Measurements from ENCODE around the gene ARHGAP19. TPM values are rescaled to one million over a fixed set of nuclear protein-coding genes. Genes with fewer than 3 reads are reported as not detected.

Gene ARHGAP19
- total and polyA plus RNA-seq, 4 donors = 1.8 to 12.8 (median 9.2) TPM

GRCh38 chr10:97190450-97190849 lies 102.0 kb downstream of the ARHGAP19 start:
- intact Hi-C loops (cut with DNase I) = no loop called here
- Histone ChIP-seq H3K27ac (ENCODE audit: low read depth in 1 of 2, low read length in 2 of 2) (no peak overlapping the region), H3K4me3 (ENCODE audit: low read length in 2 of 2) (no peak overlapping the region), H3K27me3 (ENCODE audit: control insufficient read depth in 1 of 2, insufficient read depth in 2 of 2, low read length in 1 of 2) (peaks cover 0 to 4% of the 10 kb centered on the region in 2 donors), H3K36me3 (ENCODE audit: control insufficient read depth in 1 of 2, insufficient read depth in 2 of 2, low read length in 1 of 2) (no peaks in the 10 kb centered on the region), H3K9me3 (ENCODE audit: control insufficient read depth, low read length) (no peaks in the 10 kb centered on the region), H3K4me1 (ENCODE audit: control insufficient read depth in 1 of 2, insufficient read depth in 2 of 2, low read length in 2 of 2) (no peaks in the 10 kb centered on the region)
- no peak for DNase-seq
- ATAC-seq (ENCODE audit: low FRiP score) = no peak
- 85 to 95% methylated on average over 2 of the region's 2 CpGs for WGBS, 2 donors

- intact Hi-C loops (cut with DNase I) = no loop called here
- no peak for ATAC-seq (ENCODE audit: low FRiP score)
- Histone ChIP-seq H3K27ac (ENCODE audit: low read depth in 1 of 2, low read length in 2 of 2) (no peak overlapping the region), H3K4me1 (ENCODE audit: control insufficient read depth in 1 of 2, insufficient read depth in 2 of 2, low read length in 2 of 2) (no peaks in the 10 kb centered on the region), H3K4me3 (ENCODE audit: low read length in 2 of 2) (no peak overlapping the region), H3K27me3 (ENCODE audit: control insufficient read depth in 1 of 2, insufficient read depth in 2 of 2, low read length in 1 of 2) (peaks cover 0 to 4% of the 10 kb centered on the region in 2 donors), H3K36me3 (ENCODE audit: control insufficient read depth in 1 of 2, insufficient read depth in 2 of 2, low read length in 1 of 2) (no peaks in the 10 kb centered on the region), H3K9me3 (ENCODE audit: control insufficient read depth, low read length) (no peaks in the 10 kb centered on the region)
- 49 to 57% methylated on average over 11 of the region's 11 CpGs for WGBS, 2 donors
- DNase-seq = no peak
These were observed 104.2 kb downstream of the ARHGAP19 start for GRCh38 chr10:97188261-97188711.

GRCh38 chr10:97186911-97187310 lies 105.5 kb downstream of the ARHGAP19 start:
- no peak overlapping the region for H3K27ac ChIP-seq (ENCODE audit: low read depth in 1 of 2, low read length in 2 of 2)
- ATAC-seq (ENCODE audit: low FRiP score) (no peak), DNase-seq (peak; percentile 21 to 40)
- peaks cover 0 to 4% of the 10 kb centered on the region in 2 donors for H3K27me3 ChIP-seq (ENCODE audit: control insufficient read depth in 1 of 2, insufficient read depth in 2 of 2, low read length in 1 of 2)
- H3K36me3 ChIP-seq (ENCODE audit: control insufficient read depth in 1 of 2, insufficient read depth in 2 of 2, low read length in 1 of 2) = no peaks in the 10 kb centered on the region
- intact Hi-C loops (cut with DNase I) = no loop called here
- 89% methylated on average over 18 of the region's 18 CpGs for WGBS, 2 donors
- H3K4me3 ChIP-seq (ENCODE audit: low read length in 2 of 2) = no peak overlapping the region
- H3K9me3 ChIP-seq (ENCODE audit: control insufficient read depth, low read length) = no peaks in the 10 kb centered on the region
- no peaks in the 10 kb centered on the region for H3K4me1 ChIP-seq (ENCODE audit: control insufficient read depth in 1 of 2, insufficient read depth in 2 of 2, low read length in 2 of 2)

GRCh38 chr10:97185326-97186058 lies 106.9 kb downstream of the ARHGAP19 start, which contains the start of gene SLIT1:
Gene SLIT1 (minus strand): TSS chr10:97185959. CDS start chr10:97185674, 285 bp downstream.
- 1% methylated on average over 46 to 74 of the region's 74 CpGs for WGBS, 2 donors
- H3K9me3 ChIP-seq (ENCODE audit: control insufficient read depth, low read length) = no peaks in the 10 kb centered on the region
- no peaks in the 10 kb centered on the region for H3K4me1 ChIP-seq (ENCODE audit: control insufficient read depth in 1 of 2, insufficient read depth in 2 of 2, low read length in 2 of 2)
- DNase-seq = peak in 1 of 2 donors; percentile 70
- H3K27ac ChIP-seq (ENCODE audit: low read depth in 1 of 2, low read length in 2 of 2) = no peak within 1 kb of the TSS
- peaks cover 0 to 4% of the 10 kb centered on the region in 2 donors for H3K27me3 ChIP-seq (ENCODE audit: control insufficient read depth in 1 of 2, insufficient read depth in 2 of 2, low read length in 1 of 2)
- no peaks in the 10 kb centered on the region for H3K36me3 ChIP-seq (ENCODE audit: control insufficient read depth in 1 of 2, insufficient read depth in 2 of 2, low read length in 1 of 2)
- intact Hi-C loops (cut with DNase I) = no loop called here
- no peak within 1 kb of the TSS for H3K4me3 ChIP-seq (ENCODE audit: low read length in 2 of 2)
- no peak for ATAC-seq (ENCODE audit: low FRiP score)

- Histone ChIP-seq H3K4me1 (ENCODE audit: control insufficient read depth in 1 of 2, insufficient read depth in 2 of 2, low read length in 2 of 2) (no peaks in the 10 kb centered on the region), H3K27me3 (ENCODE audit: control insufficient read depth in 1 of 2, insufficient read depth in 2 of 2, low read length in 1 of 2) (peaks cover 0 to 4% of the 10 kb centered on the region in 2 donors), H3K27ac (ENCODE audit: low read depth in 1 of 2, low read length in 2 of 2) (no peak overlapping the region), H3K9me3 (ENCODE audit: control insufficient read depth, low read length) (no peaks in the 10 kb centered on the region), H3K36me3 (ENCODE audit: control insufficient read depth in 1 of 2, insufficient read depth in 2 of 2, low read length in 1 of 2) (no peaks in the 10 kb centered on the region), H3K4me3 (ENCODE audit: low read length in 2 of 2) (no peak overlapping the region)
- 10 to 12% methylated on average over 17 of the region's 17 CpGs for WGBS, 2 donors
- DNase-seq (peak in 1 of 2 donors; percentile 62), ATAC-seq (ENCODE audit: low FRiP score) (no peak)
- intact Hi-C loops (cut with DNase I) = no loop called here
These were observed 107.5 kb downstream of the ARHGAP19 start for GRCh38 chr10:97184971-97185325.

GRCh38 chr10:97183314-97183713 lies 109.1 kb downstream of the ARHGAP19 start:
- intact Hi-C loops (cut with DNase I) = no loop called here
- WGBS, 2 donors = 92 to 93% methylated on average over 3 of the region's 3 CpGs

GRCh38 chr10:97182288-97182990 lies 110.0 kb downstream of the ARHGAP19 start:
- Histone ChIP-seq H3K4me1 (ENCODE audit: control insufficient read depth in 1 of 2, insufficient read depth in 2 of 2, low read length in 2 of 2) (no peaks in the 10 kb centered on the region), H3K4me3 (ENCODE audit: low read length in 2 of 2) (no peak overlapping the region), H3K27ac (ENCODE audit: low read depth in 1 of 2, low read length in 2 of 2) (no peak overlapping the region), H3K9me3 (ENCODE audit: control insufficient read depth, low read length) (no peaks in the 10 kb centered on the region), H3K36me3 (ENCODE audit: control insufficient read depth in 1 of 2, insufficient read depth in 2 of 2, low read length in 1 of 2) (no peaks in the 10 kb centered on the region), H3K27me3 (ENCODE audit: control insufficient read depth in 1 of 2, insufficient read depth in 2 of 2, low read length in 1 of 2) (no peaks in the 10 kb centered on the region)
- intact Hi-C loops (cut with DNase I) = no loop called here
- ATAC-seq (ENCODE audit: low FRiP score) = no peak
- peak in 1 of 2 donors; percentile 33 for DNase-seq
- 90 to 95% methylated on average over 10 of the region's 10 CpGs for WGBS, 2 donors

More at GRCh38 chr10:97183314-97183713, 109.1 kb downstream of the ARHGAP19 start:
- Histone ChIP-seq H3K27me3 (ENCODE audit: control insufficient read depth in 1 of 2, insufficient read depth in 2 of 2, low read length in 1 of 2) (peaks cover 0 to under 1% of the 10 kb centered on the region in 2 donors), H3K36me3 (ENCODE audit: control insufficient read depth in 1 of 2, insufficient read depth in 2 of 2, low read length in 1 of 2) (no peaks in the 10 kb centered on the region), H3K4me3 (ENCODE audit: low read length in 2 of 2) (no peak overlapping the region), H3K27ac (ENCODE audit: low read depth in 1 of 2, low read length in 2 of 2) (no peak overlapping the region), H3K9me3 (ENCODE audit: control insufficient read depth, low read length) (no peaks in the 10 kb centered on the region), H3K4me1 (ENCODE audit: control insufficient read depth in 1 of 2, insufficient read depth in 2 of 2, low read length in 2 of 2) (no peaks in the 10 kb centered on the region)
- no peak for DNase-seq
- no peak for ATAC-seq (ENCODE audit: low FRiP score)

- Histone ChIP-seq H3K27me3 (ENCODE audit: control insufficient read depth in 1 of 2, insufficient read depth in 2 of 2, low read length in 1 of 2) (no peaks in the 10 kb centered on the region), H3K27ac (ENCODE audit: low read depth in 1 of 2, low read length in 2 of 2) (no peak overlapping the region), H3K9me3 (ENCODE audit: control insufficient read depth, low read length) (no peaks in the 10 kb centered on the region), H3K4me3 (ENCODE audit: low read length in 2 of 2) (no peak overlapping the region), H3K4me1 (ENCODE audit: control insufficient read depth in 1 of 2, insufficient read depth in 2 of 2, low read length in 2 of 2) (no peaks in the 10 kb centered on the region), H3K36me3 (ENCODE audit: control insufficient read depth in 1 of 2, insufficient read depth in 2 of 2, low read length in 1 of 2) (no peaks in the 10 kb centered on the region)
- ATAC-seq (ENCODE audit: low FRiP score) (no peak), DNase-seq (peak in 1 of 2 donors; percentile 36)
- intact Hi-C loops (cut with DNase I) = no loop called here
- WGBS, 2 donors = 93% methylated on average over 10 of the region's 10 CpGs
These were observed 111.5 kb downstream of the ARHGAP19 start for GRCh38 chr10:97180986-97181385.

Measured in aorta (tissue), 5 donors.